Amygdala (tissue), 56 donors: ENCODE measurements around the gene KRTAP6-3.

Experiments
- DNase-seq, 56 donors: peaks; one replicate each; lab custom pipeline; 2025; lab: John Stamatoyannopoulos, UW

The KRTAP6-3 gene

GRCh38 chr21:30623362-30623761, 31.1 kb downstream of the KRTAP6-3 start:
- no peak for DNase-seq

DNA sequence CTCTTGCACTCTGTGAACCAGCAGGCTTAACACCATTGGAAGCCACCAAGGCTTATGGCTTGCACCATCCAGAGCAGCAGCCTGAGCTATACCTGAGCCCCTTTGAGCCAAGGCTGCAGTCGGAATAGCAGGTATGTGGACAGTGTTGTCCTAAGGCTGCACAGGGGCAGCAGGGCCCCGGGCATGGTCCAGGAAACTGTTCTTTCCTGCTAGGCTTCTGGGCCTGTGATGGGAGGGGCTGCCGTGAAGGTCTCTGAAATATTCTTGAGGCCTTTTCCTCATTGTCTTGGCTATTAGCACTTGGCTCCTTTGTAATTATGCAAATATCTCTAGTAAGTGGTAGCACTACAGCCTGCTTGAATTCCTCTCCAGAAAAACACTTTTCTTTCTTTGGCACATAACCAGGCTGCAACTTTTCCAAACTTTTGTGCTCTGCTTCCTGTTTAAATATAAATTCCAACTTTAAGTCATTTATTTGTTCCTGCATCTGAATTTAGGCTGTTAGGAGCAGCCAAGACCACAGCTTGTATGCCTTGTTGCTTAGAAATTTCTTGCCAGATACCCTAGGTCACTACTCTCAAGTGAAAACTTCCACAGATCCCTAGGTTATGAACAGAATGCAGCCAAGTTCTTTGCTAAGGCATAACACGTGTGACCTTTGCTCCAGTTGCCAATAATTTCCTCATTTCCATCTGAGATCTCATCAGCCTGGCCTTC, 33.4 kb downstream of the KRTAP6-3 start:
- no peak for DNase-seq

DNA sequence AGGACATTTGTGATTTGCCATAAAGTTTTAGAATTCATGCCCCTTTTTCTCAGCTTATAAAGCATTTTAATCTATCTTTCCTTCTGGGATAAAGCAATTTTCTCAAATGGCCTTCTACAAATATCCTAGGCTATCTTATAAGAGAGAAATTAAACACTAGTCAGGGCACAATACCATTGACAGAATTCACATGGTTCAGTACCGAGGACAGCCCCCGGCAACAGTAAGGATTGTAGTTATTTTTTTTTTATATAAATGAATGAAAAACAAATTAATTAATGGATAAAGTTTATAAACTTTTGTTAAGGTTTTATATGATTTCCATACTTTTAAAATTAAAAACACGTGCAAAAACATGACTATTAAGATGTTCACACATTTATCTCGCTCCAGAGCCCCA, 35.9 kb downstream of the KRTAP6-3 start:
- no peak for DNase-seq

- no peak for DNase-seq
Observed at GRCh38 chr21:30629200-30629599, 37.0 kb downstream of the KRTAP6-3 start.

DNA sequence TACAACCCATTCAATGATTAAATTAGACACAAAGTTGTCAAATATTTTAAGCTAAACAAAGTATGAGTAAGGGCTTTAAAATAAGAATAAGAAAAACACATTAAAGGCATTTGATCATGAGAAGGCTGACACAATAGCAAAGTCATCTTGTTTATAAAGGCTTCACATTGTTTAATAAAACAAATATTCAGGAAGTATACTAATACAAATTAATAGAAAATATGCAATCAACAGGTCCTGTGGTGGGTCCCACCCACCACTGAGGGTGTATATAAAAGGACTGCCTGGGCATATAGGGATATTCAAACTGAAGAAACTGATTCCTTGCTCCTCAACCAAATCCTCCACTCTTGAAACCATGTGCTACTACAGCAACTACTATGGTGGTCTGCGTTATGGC, 42.7 kb downstream of the KRTAP6-3 start, which contains the start of gene KRTAP20-2:
TSS of gene KRTAP20-2 (plus strand) at position 301 of the 400 bp plus-strand sequence. CDS start at position 359, 58 bp downstream.
- no peak for DNase-seq

DNA sequence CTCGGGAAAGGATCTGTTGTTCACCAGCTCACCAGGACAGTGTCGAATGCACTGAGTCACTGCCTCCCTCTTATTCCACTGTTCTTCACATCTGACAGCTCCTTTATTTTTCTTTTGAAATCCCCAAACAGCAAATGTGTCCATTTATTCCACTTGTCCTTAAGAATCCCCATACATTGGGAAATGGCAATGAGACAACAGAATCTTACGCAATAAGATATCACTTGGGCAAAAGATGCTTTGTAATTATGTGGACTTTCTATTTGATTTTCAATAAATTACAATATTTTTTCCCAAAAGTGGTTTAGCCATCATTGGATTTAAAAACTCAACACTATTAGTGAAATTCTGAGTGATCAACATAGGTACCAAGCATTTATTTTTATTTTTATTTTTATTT, 46.4 kb downstream of the KRTAP6-3 start:
- no peak for DNase-seq

DNA sequence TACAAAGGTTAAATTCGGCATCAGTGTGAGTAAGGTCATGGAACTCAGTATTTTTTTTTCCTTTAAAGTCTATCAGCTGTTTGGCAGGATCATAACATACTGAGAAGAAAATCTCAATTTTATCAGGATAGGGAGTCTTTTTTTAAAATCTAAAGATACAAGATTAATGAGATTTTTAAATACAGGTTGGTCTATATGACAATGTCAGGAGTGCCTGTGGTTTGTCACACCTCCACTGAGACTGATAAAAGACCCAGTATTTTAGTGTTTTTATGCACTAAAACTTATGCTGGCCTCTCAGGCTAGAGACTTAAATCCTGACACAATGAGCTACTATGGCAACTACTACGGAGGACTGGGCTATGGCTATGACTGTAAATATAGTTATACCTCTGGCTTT, 50.3 kb downstream of the KRTAP6-3 start, which contains the start of gene KRTAP20-3:
TSS of gene KRTAP20-3 (plus strand) at position 301 of the 400 bp plus-strand sequence.
- DNase-seq: no peak
